ENCODE results near the gene SRSF7.
"Not testable (repeated sequence)": the region's sequence is repeated elsewhere in the genome, so short reads cannot be mapped to it uniquely, and the experiment has no call there.

The SRSF7 gene

DNA sequence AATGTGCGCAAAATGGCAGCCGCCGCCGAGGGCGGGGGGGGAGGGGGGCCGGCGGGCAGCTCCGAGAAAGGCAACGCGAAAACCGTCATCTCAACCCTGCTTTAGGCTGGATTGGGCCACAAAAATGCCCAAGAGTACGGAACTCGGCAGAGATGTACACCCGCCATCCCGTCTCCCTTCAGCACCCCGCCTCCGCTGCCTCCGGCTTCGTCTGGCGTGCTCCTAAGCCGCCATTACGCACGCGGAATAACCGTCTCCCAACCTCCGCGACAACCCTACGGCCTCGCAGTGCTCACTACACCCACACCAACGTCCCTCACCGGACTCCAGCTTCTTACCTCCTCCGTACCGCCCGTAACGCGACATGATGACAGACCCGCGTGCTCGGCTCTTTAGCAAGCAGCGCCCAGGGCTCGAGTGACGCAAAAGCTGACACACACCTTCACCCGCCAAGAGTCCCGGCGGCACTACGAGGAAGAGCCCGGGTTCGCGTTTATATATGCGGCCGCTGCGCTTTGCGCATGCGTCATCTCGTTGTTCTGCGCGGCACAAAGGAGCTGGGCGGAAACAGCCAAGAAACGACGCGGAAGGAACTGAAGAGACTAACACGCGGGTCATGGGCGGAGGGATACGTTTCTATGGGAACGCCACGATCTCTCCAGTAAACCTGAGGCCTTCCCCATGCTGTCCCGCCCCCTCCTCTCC, at the start of gene SRSF7:
TSS of gene SRSF7 (minus strand) at position 471 of the 705 bp plus-strand sequence. CDS start at position 366, 105 bp downstream.
- DNase-seq (ENCODE audit: low read depth) = peak; percentile 99
- H3K4me3 ChIP-seq (ENCODE audit: low read depth, low read length) = peak within 1 kb of the TSS; percentile 96
- TF ChIP-seq MYC (IDR thresholded peaks at IDR 0.05; ENCODE audit: low read depth, low read length) (peak; percentile 97), POLR2A (IDR thresholded peaks at IDR 0.05; ENCODE audit: extremely low read depth, insufficient read length) (peak; percentile 100)
- TF ChIP-seq, protein P1, sequence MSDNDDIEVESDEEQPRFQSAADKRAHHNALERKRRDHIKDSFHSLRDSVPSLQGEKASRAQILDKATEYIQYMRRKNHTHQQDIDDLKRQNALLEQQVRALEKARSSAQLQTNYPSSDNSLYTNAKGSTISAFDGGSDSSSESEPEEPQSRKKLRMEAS (IDR thresholded peaks at IDR 0.05; ENCODE audit: low read depth, low read length) = peak; percentile 86
- TF ChIP-seq, protein P2, sequence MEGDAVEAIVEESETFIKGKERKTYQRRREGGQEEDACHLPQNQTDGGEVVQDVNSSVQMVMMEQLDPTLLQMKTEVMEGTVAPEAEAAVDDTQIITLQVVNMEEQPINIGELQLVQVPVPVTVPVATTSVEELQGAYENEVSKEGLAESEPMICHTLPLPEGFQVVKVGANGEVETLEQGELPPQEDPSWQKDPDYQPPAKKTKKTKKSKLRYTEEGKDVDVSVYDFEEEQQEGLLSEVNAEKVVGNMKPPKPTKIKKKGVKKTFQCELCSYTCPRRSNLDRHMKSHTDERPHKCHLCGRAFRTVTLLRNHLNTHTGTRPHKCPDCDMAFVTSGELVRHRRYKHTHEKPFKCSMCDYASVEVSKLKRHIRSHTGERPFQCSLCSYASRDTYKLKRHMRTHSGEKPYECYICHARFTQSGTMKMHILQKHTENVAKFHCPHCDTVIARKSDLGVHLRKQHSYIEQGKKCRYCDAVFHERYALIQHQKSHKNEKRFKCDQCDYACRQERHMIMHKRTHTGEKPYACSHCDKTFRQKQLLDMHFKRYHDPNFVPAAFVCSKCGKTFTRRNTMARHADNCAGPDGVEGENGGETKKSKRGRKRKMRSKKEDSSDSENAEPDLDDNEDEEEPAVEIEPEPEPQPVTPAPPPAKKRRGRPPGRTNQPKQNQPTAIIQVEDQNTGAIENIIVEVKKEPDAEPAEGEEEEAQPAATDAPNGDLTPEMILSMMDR (IDR thresholded peaks at IDR 0.05; ENCODE audit: low read depth, low read length) = no peak

DNA sequence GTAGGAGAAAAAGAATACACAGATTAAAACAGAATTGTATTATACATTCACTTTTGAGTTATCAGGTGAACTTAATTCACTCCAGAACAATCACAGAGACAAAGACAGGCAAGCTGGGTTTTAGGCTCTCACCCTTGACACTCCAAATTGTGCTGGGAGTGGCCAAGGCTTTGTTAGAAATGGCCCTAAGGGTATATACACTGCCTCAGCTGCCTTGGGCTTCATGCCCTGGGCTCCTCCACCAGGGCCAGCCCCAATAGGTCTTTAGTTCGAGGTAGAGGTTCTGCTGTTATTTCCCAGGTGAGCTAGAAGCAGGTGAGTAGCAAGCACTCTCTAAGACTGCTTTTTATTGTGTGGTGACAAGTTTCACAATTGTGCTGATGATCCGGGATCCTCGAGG, 46.8 kb upstream of the SRSF7 start:
- DNase-seq (ENCODE audit: low read depth) = no peak
- TF ChIP-seq, protein P2 (IDR thresholded peaks at IDR 0.05; ENCODE audit: low read depth, low read length) = no peak
- TF ChIP-seq, protein P1 (IDR thresholded peaks at IDR 0.05; ENCODE audit: low read depth, low read length) = no peak
- TF ChIP-seq POLR2A (IDR thresholded peaks at IDR 0.05; ENCODE audit: extremely low read depth, insufficient read length) (no peak), MYC (IDR thresholded peaks at IDR 0.05; ENCODE audit: low read depth, low read length) (no peak)
- no peak overlapping the region for H3K4me3 ChIP-seq (ENCODE audit: low read depth, low read length)

DNA sequence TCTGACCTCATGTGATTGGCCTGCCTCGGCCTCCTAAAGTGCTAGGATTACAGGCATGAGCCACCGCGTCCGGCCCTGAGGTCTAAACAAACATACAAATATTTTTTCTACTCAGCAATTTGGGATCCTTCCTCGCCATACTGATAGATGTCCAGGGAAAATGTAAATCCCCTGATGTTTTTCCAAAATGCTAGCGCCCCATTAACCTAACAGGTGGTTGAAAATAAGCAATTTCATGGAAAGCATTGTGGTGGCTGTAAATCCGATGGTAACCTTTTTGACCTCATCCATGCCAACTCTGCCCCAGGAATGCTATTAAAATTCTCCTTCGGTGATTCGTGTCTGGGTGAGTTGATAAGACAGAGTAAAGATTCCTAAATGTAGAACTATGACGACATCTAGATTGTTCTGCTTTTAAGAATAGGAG, 46.1 kb upstream of the SRSF7 start:
- DNase-seq (ENCODE audit: low read depth) = no peak
- no peak for TF ChIP-seq MYC (IDR thresholded peaks at IDR 0.05; ENCODE audit: low read depth, low read length)
- TF ChIP-seq, protein P1 (IDR thresholded peaks at IDR 0.05; ENCODE audit: low read depth, low read length) = no peak
- TF ChIP-seq, protein P2 (IDR thresholded peaks at IDR 0.05; ENCODE audit: low read depth, low read length) = no peak
- no peak for TF ChIP-seq POLR2A (IDR thresholded peaks at IDR 0.05; ENCODE audit: extremely low read depth, insufficient read length)
- no peak overlapping the region for H3K4me3 ChIP-seq (ENCODE audit: low read depth, low read length)

DNA sequence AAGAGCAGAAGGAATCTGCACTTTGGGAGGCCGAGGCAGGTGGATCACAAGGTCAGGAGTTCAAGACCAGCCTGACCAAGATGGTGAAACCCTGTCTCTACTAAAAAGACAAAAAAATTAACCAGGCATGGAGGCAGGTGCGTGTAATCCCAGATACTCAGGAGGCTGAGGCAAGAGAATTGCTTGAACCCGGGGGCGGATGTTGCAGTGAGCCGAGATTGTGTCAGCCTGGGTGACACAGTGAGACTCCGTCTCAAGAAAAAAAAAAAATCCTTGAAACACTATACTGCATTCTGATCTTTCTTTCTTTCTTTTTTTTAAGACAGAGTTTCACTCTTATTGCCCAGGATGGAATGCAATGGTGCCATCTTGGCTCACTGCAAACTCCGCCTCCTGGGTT, 43.9 kb upstream of the SRSF7 start:
- not testable (repeated sequence) for DNase-seq (ENCODE audit: low read depth); H3K4me3 ChIP-seq (ENCODE audit: low read depth, low read length)

DNA sequence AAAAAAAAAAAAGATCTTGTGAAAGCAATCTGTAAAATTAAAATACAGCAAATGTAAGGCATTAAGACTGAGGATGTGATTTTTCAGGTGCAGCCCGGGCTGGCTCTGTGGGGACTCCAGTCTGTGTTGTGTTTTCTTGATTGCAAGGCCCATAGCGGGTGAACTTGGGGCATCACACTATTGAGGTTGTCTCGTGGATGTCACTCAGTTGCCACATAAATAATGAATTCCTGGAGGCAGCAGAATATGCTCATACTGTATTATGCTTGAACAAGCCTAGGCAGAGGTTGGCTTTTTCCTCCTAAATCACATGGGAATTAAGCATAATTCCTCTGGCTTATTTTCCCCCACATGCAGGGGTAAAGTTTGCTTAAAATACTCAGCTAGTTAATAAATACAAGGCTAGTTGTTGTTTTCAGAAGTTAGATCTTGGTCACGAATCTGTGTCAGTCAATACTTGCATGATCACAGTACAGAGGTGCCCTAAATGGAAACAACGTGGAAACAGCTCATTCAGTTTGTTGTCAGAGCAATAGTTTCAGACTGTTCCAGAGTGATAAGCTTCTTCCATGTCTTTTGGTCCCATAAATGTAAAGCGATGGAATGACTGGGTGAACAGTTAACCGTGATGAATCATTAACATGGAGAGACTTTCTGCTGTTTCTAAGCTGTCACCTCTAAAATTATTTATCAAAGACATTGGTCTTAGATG, 43.2 kb upstream of the SRSF7 start:
- TF ChIP-seq, protein P2 (IDR thresholded peaks at IDR 0.05; ENCODE audit: low read depth, low read length) = no peak
- TF ChIP-seq, protein P1 (IDR thresholded peaks at IDR 0.05; ENCODE audit: low read depth, low read length) = no peak
- TF ChIP-seq POLR2A (IDR thresholded peaks at IDR 0.05; ENCODE audit: extremely low read depth, insufficient read length) (no peak), MYC (IDR thresholded peaks at IDR 0.05; ENCODE audit: low read depth, low read length) (no peak)
- DNase-seq (ENCODE audit: low read depth) = no peak
- H3K4me3 ChIP-seq (ENCODE audit: low read depth, low read length) = no peak overlapping the region

DNA sequence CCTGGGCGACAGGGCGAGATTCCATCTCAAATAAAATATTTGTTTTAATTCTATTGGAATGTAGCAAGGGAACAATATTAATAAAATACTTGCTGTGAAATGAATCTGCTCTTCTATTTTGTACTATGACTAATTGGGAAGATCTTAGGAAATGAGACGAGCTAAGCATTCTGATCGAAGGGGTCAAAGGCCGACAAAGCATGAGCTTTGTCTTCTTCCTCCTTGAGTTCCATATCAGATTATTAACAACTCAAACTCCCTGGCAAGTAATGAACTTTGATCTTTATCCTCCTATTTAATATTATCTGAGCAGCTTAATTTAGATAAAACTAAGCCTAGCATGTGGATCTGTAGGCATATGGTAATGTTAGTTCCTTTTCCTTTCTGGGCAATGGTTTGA, 42.4 kb upstream of the SRSF7 start:
- TF ChIP-seq, protein P2 (IDR thresholded peaks at IDR 0.05; ENCODE audit: low read depth, low read length) = no peak
- TF ChIP-seq POLR2A (IDR thresholded peaks at IDR 0.05; ENCODE audit: extremely low read depth, insufficient read length) (no peak), MYC (IDR thresholded peaks at IDR 0.05; ENCODE audit: low read depth, low read length) (no peak)
- TF ChIP-seq, protein P1 (IDR thresholded peaks at IDR 0.05; ENCODE audit: low read depth, low read length) = no peak
- no peak overlapping the region for H3K4me3 ChIP-seq (ENCODE audit: low read depth, low read length)
- DNase-seq (ENCODE audit: low read depth) = no peak
